ENCODE data around the gene ELP5. TPM values are rescaled to one million over a fixed set of nuclear protein-coding genes. Genes with fewer than 3 reads are reported as not detected.

The ELP5 gene
- total RNA-seq, 2 experiments from 2014 or later = 58.1 to 62.3 TPM

- H3K4me1 Mint-ChIP-seq = peaks cover 14% of the 10 kb centered on the region
Measured at GRCh38 chr17:7226721-7227710, 25.0 kb upstream of the ELP5 start.

GRCh38 chr17:7228920-7229319 lies 23.1 kb upstream of the ELP5 start:
- Mint-ChIP-seq H3K27me3 (no peaks in the 10 kb centered on the region), H3K4me1 (peaks cover 24% of the 10 kb centered on the region), H3K36me3 (ENCODE audit: low read depth) (peaks cover 36% of the 10 kb centered on the region), H3K9me3 (ENCODE audit: low read depth) (no peaks in the 10 kb centered on the region), H3K27ac (no peak overlapping the region), H3K4me3 (no peak overlapping the region)
- DNase-seq = no peak
- POLR2A ChIA-PET = no interaction called here
- ATAC-seq = no peak
- intact Hi-C loops (cut with DNase I, micrococcal nuclease) = no loop called here
- CTCF ChIA-PET = no interaction called here

More at GRCh38 chr17:7226721-7227710, 25.0 kb upstream of the ELP5 start:
- DNase-seq (no peak), ATAC-seq (no peak)
- ChIA-PET POLR2A (no interaction called here), CTCF (no interaction called here)
- Mint-ChIP-seq H3K27ac (no peak overlapping the region), H3K4me3 (no peak overlapping the region), H3K27me3 (no peaks in the 10 kb centered on the region), H3K9me3 (ENCODE audit: low read depth) (no peaks in the 10 kb centered on the region), H3K36me3 (ENCODE audit: low read depth) (peaks cover 40% of the 10 kb centered on the region)
- intact Hi-C loops (cut with DNase I, micrococcal nuclease) = no loop called here

GRCh38 chr17:7229504-7229903 lies 22.5 kb upstream of the ELP5 start:
- CTCF ChIA-PET = interaction anchor here (1.5 kb wide), 1 partner anchor 9 kb away, joined by 6 read pairs; no protein-coding TSS in a partner anchor
- Mint-ChIP-seq H3K36me3 (ENCODE audit: low read depth) (peaks cover 34% of the 10 kb centered on the region), H3K27ac (no peak overlapping the region)

GRCh38 chr17:7232114-7232513 lies 19.9 kb upstream of the ELP5 start:
- intact Hi-C loops (cut with DNase I, micrococcal nuclease) = no loop called here
- H3K27ac Mint-ChIP-seq = no peak overlapping the region
- no peak for DNase-seq
- peaks cover 51% of the 10 kb centered on the region for H3K4me1 Mint-ChIP-seq
- no peaks in the 10 kb centered on the region for H3K27me3 Mint-ChIP-seq
- POLR2A ChIA-PET = no interaction called here
- peak overlapping the region; percentile 97 for H3K4me3 Mint-ChIP-seq
- CTCF ChIA-PET = interaction anchor here (0.6 to 4.0 kb wide), 3 partner anchors 11 to 427 kb away, joined by 3 to 25 read pairs (median 4); partner anchors contain the start of genes ACADVL and DLG4
- H3K36me3 Mint-ChIP-seq (ENCODE audit: low read depth) = peaks cover 53% of the 10 kb centered on the region
- ATAC-seq = no peak
- H3K9me3 Mint-ChIP-seq (ENCODE audit: low read depth) = no peaks in the 10 kb centered on the region

More at GRCh38 chr17:7229504-7229903, 22.5 kb upstream of the ELP5 start:
- Mint-ChIP-seq H3K4me1 (peaks cover 26% of the 10 kb centered on the region), H3K9me3 (ENCODE audit: low read depth) (no peaks in the 10 kb centered on the region), H3K27me3 (no peaks in the 10 kb centered on the region), H3K4me3 (no peak overlapping the region)
- ATAC-seq (no peak), DNase-seq (no peak)
- POLR2A ChIA-PET = no interaction called here
- intact Hi-C loops (cut with DNase I, micrococcal nuclease) = no loop called here

DNA sequence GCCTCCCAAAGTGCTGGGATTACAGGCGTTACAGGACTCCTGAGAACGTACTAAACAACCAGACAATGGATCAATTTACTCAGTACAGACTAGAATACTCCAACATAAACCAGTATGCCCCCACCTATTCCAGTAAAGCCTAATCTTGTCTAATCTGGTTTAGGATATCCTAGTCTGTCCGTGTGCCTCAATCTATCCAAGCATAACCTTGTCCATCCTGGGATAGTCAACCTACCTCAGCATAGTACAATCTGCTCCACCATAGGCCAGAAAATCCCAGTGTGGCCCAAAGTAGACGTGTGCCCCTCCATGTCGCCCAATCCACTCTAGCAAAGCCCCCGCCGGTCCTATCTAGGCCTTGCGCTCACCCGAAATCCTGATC lies 18.3 kb upstream of the ELP5 start:
- H3K4me1 Mint-ChIP-seq = peaks cover 51% of the 10 kb centered on the region
- intact Hi-C loops (cut with DNase I, micrococcal nuclease) = loop anchor here (1.0 kb wide), 4 partner anchors 14 to 48 kb away; partner anchors contain the start of genes ACADVL (in 2 of the 2), DLG4 (in 2 of the 2), ELP5 (in 1 of the 2) and SLC2A4 (in 1 of the 2)
- no peaks in the 10 kb centered on the region for H3K27me3 Mint-ChIP-seq

GRCh38 chr17:7234083-7234951 lies 17.7 kb upstream of the ELP5 start, which contains the start of gene DVL2:
Gene DVL2 (minus strand): TSS chr17:7234517. CDS start chr17:7234262, 255 bp downstream.
- H3K27ac Mint-ChIP-seq = peak within 1 kb of the TSS; percentile 91
- DNase-seq = peak; percentile 97
- H3K4me3 Mint-ChIP-seq = peak within 1 kb of the TSS; percentile 97
- H3K27me3 Mint-ChIP-seq = no peaks in the 10 kb centered on the region
- POLR2A ChIA-PET = interaction anchor here (0.5 to 1.5 kb wide), 3 partner anchors 13 to 187 kb away, joined by 4 to 7 read pairs (median 4); partner anchors contain the start of genes ACADVL and DLG4
- intact Hi-C loops (cut with DNase I, micrococcal nuclease) = loop anchor here (1.0 kb wide), 4 partner anchors 15 to 47 kb away; partner anchors contain the start of genes ACADVL (in 2 of the 2), DLG4 (in 2 of the 2), ELP5 (in 1 of the 2) and SLC2A4 (in 1 of the 2)
- CTCF ChIA-PET = interaction anchor here (0.6 to 4.0 kb wide), 4 partner anchors 8 to 679 kb away, joined by 3 to 25 read pairs (median 3); partner anchors contain the start of genes ACADVL, DLG4, GABARAP and TP53
- H3K4me1 Mint-ChIP-seq = peaks cover 49% of the 10 kb centered on the region
- ATAC-seq = peak; percentile 40
- no peaks in the 10 kb centered on the region for H3K9me3 Mint-ChIP-seq (ENCODE audit: low read depth)
- H3K36me3 Mint-ChIP-seq (ENCODE audit: low read depth) = peaks cover 42% of the 10 kb centered on the region

More for the DNA sequence above, 18.3 kb upstream of the ELP5 start:
- H3K9me3 Mint-ChIP-seq (ENCODE audit: low read depth) = no peaks in the 10 kb centered on the region
- H3K27ac Mint-ChIP-seq = peak overlapping the region; percentile 91
- peaks cover 48% of the 10 kb centered on the region for H3K36me3 Mint-ChIP-seq (ENCODE audit: low read depth)
- ChIA-PET POLR2A (interaction anchor here (0.5 to 1.5 kb wide), 3 partner anchors 13 to 186 kb away, joined by 4 to 7 read pairs (median 4); partner anchors contain the start of genes ACADVL and DLG4), CTCF (interaction anchor here (1.2 to 4.0 kb wide), 2 partner anchors 9 to 12 kb away, joined by 3 to 25 read pairs; partner anchors contain the start of genes ACADVL, DLG4 and GABARAP)
- DNase-seq (no peak), ATAC-seq (no peak)
- peak overlapping the region; percentile 97 for H3K4me3 Mint-ChIP-seq

DNA sequence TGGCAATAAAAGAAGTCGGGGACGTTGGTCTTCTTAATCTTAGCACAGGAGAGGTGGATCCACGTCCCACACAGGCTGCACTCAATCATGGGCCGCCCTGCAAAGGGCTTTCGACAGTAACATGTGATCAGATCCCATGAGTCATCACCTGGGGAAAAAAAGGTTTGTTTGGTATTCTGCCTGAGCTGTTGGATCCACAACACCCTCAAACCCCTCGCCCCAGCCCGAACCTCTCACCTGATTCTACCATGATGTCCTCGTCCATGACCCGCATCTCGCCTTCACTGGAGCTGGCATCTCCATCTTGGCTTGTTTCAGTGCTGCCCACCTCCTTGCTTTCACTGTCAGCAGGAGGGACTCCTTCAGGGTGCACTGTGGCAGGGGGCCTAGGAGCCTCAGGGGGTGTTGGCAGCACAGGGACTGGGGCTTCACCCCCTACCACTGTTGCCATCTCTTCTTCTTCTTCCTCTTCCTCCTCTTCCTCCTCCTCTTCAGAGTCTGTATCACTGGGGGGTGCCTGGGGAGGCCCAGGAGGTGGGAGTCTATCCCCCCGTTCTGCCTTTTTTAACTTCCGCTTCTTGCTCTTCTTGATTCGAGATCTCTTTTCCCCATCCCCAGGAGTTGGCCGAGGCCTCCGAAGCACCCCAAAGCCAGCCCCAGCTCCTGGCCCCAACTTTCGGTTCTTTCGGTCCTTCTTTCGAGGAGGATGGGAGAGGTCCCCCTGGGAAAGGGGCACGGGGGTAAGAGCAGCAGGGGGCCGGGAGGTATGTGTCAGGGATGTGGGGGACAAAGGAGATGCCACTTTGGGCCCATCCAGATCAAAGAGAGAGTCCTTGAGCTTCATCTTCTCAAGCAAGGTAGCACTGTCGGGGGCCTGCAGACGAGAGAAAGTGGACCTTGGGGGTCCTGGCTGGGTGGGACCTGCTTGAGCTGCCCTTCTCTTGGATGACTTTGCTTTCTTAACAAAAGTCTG lies 16.0 kb upstream of the ELP5 start:
- Mint-ChIP-seq H3K27ac (peak overlapping the region; percentile 69), H3K4me1 (peaks cover 61% of the 10 kb centered on the region), H3K9me3 (ENCODE audit: low read depth) (no peaks in the 10 kb centered on the region), H3K36me3 (ENCODE audit: low read depth) (peaks cover 39% of the 10 kb centered on the region), H3K27me3 (no peaks in the 10 kb centered on the region), H3K4me3 (peak overlapping the region; percentile 97)
- POLR2A ChIA-PET = interaction anchor here (0.6 kb wide), 1 partner anchor 164 kb away, joined by 5 read pairs; no protein-coding TSS in a partner anchor
- DNase-seq = peak; percentile 44
- CTCF ChIA-PET = interaction anchor here (0.7 to 4.0 kb wide), 4 partner anchors 15 to 190 kb away, joined by 3 to 25 read pairs (median 4); partner anchors contain the start of genes ACADVL and DLG4
- intact Hi-C loops (cut with DNase I, micrococcal nuclease) = loop anchor here in 1 of 2 experiments (5.0 kb wide), 1 partner anchor 606 kb away; no protein-coding TSS in a partner anchor
- ATAC-seq = no peak

DNA sequence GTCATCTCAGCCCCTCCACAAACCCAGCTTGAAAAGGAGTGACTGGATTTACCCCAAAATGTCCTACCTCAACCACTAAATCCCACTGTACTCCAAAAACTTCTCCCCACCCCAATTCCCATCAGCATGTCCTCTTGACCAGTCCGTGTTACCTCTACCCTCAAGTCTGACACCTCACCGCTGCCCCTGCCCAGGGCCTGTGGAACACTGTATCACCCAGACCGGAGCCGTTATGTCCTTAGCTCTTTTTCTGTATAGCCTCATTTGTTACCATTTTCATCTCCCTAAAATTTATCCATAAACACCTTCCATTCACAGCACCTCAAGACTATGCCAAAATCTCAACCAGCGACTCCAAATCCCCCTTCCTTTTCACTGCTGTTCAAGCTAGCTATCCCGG lies 15.2 kb upstream of the ELP5 start:
- peak overlapping the region; percentile 83 for H3K27ac Mint-ChIP-seq
- H3K36me3 Mint-ChIP-seq (ENCODE audit: low read depth) = peaks cover 43% of the 10 kb centered on the region
- ATAC-seq = no peak
- no peak for DNase-seq
- peak overlapping the region; percentile 97 for H3K4me3 Mint-ChIP-seq
- no peaks in the 10 kb centered on the region for H3K9me3 Mint-ChIP-seq (ENCODE audit: low read depth)
- peaks cover 65% of the 10 kb centered on the region for H3K4me1 Mint-ChIP-seq
- CTCF ChIA-PET = interaction anchor here (0.7 to 0.9 kb wide), 2 partner anchors 60 to 191 kb away, joined by 3 to 4 read pairs; no protein-coding TSS in a partner anchor
- POLR2A ChIA-PET = interaction anchor here (0.6 kb wide), 1 partner anchor 164 kb away, joined by 5 read pairs; no protein-coding TSS in a partner anchor
- intact Hi-C loops (cut with DNase I, micrococcal nuclease) = loop anchor here in 1 of 2 experiments (5.0 kb wide), 1 partner anchor 605 kb away; no protein-coding TSS in a partner anchor
- no peaks in the 10 kb centered on the region for H3K27me3 Mint-ChIP-seq

DNA sequence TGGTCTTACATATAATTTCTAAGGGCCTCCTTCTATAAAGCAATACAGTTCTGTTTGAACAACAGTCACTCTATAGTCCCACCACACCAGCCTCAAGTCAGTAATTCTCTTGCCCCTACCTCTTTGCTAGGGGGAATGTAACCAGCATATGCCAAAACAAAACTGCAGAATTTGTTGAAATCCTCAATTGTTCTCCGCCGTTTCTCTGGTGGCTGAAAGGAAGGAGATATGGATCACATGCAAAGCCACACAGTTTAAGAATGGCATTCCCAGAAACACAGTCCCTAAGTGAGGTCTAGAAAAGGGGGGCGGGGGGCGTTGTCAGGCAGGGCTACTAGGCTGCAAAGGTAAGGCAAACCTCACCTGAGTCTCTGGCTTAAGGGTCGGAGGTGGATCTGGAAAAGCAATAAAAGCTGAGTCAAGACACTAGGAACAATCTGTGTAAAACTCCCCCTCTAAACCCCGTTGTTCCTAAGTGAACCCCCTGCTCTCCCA lies 14.7 kb upstream of the ELP5 start:
- Mint-ChIP-seq H3K4me1 (peaks cover 62% of the 10 kb centered on the region), H3K27me3 (no peaks in the 10 kb centered on the region), H3K4me3 (peak overlapping the region; percentile 97), H3K36me3 (ENCODE audit: low read depth) (peaks cover 41% of the 10 kb centered on the region), H3K27ac (peak overlapping the region; percentile 83), H3K9me3 (ENCODE audit: low read depth) (no peaks in the 10 kb centered on the region)
- intact Hi-C loops (cut with DNase I, micrococcal nuclease) = loop anchor here in 1 of 2 experiments (5.0 kb wide), 1 partner anchor 605 kb away; no protein-coding TSS in a partner anchor
- POLR2A ChIA-PET = no interaction called here
- no peak for ATAC-seq
- CTCF ChIA-PET = interaction anchor here (0.6 kb wide), 1 partner anchor 14 kb away, joined by 3 read pairs; the partner anchor contains the start of gene CTDNEP1
- no peak for DNase-seq

Measured in activated CD4-positive, alpha-beta T cell treated with anti-CD3 and anti-CD28 coated beads for 36 hours (primary cell).